Neural cell (in vitro differentiated cells): Measurements from ENCODE around the gene BICRA. TPM values are rescaled to one million over a fixed set of nuclear protein-coding genes. Genes with fewer than 3 reads are reported as not detected.

ENCODE experiments used
- H2AFZ ChIP-seq: fragments of 200-600, 300-800 bp; sonication (generic), shearing (Covaris generic); 2 replicates; pipeline ENCODE4 v1.6.0; 2014; ENCODE audit warnings: low read depth, mild to moderate bottlenecking, antibody characterized with exemption, low read length, moderate library complexity
- H3F3A ChIP-seq: fragments of 200-600 bp; shearing (Covaris generic); 2 replicates; pipeline ENCODE4 v1.6.1; 2016; ENCODE audit warnings: mild to moderate bottlenecking, moderate library complexity, mixed read lengths, antibody characterized with exemption, low read length; ENCODE audit not compliant: insufficient read depth, poor library complexity, severe bottlenecking
- H3K27ac ChIP-seq: fragments of 200-600, 300-800 bp; sonication (generic), shearing (Covaris generic); 2 replicates; pipeline ENCODE4 v1.5.1; 2014; ENCODE audit warnings: mild to moderate bottlenecking, low read length, moderate library complexity
- H3K27me3 ChIP-seq: fragments of 300-800, 200-600 bp; sonication (generic), shearing (Covaris generic); 2 replicates; pipeline ENCODE4 v1.6.0; 2014; ENCODE audit warnings: mild to moderate bottlenecking, low read depth, low read length, moderate library complexity; ENCODE audit not compliant: insufficient read depth
- H3K36me3 ChIP-seq: fragments of 300-800, 200-600 bp; sonication (generic), shearing (Covaris generic); 2 replicates; pipeline ENCODE4 v1.5.1; 2014; ENCODE audit warnings: mild to moderate bottlenecking, antibody characterized with exemption, low read length, moderate library complexity; ENCODE audit not compliant: insufficient read depth
- H3K4me2 ChIP-seq: fragments of 300-800, 200-600 bp; sonication (generic), shearing (Covaris generic); 2 replicates; pipeline ENCODE4 v1.6.0; 2014; ENCODE audit warnings: mild to moderate bottlenecking, low read length
- H3K4me3 ChIP-seq: fragments of 300-800, 200-600 bp; sonication (generic), shearing (Covaris generic); 2 replicates; pipeline ENCODE4 v1.5.1; 2014; ENCODE audit warnings: mild to moderate bottlenecking, low read length, moderate library complexity
- H3K79me2 ChIP-seq: fragments of 200-600 bp; shearing (Covaris generic); replicated peaks from 2 replicates; pipeline ENCODE4 v1.6.0; 2014; ENCODE audit warnings: mild to moderate bottlenecking, low read length, moderate library complexity; ENCODE audit not compliant: insufficient read depth
- H3K9ac ChIP-seq: fragments of 300-800, 200-600 bp; sonication (generic), shearing (Covaris generic); 2 replicates; pipeline ENCODE4 v1.6.1; 2016; ENCODE audit warnings: mild to moderate bottlenecking, low read length, mixed read lengths
- H3K9me2 ChIP-seq: fragments of 200-600 bp; shearing (Covaris generic); 2 replicates; pipeline ENCODE4 v1.6.1; 2016; ENCODE audit warnings: mild to moderate bottlenecking, low read length, mixed read lengths; ENCODE audit not compliant: insufficient read depth
- H3K9me3 ChIP-seq: fragments of 200-600, 300-800 bp; sonication (generic), shearing (Covaris generic); 2 replicates; pipeline ENCODE4 v1.6.1; 2016; ENCODE audit warnings: mild to moderate bottlenecking, mixed run types, low read length, moderate library complexity, mixed read lengths
- H4K20me1 ChIP-seq: fragments of 200-600 bp; shearing (Covaris generic); 2 replicates; pipeline ENCODE4 v1.6.1; 2016; ENCODE audit warnings: mild to moderate bottlenecking, mixed run types; ENCODE audit not compliant: insufficient read depth
- CTCF ChIP-seq: fragments of 450-650 bp; IDR thresholded peaks from 2 replicates; pipeline ENCODE4 v1.5.1; 2014; ENCODE audit warnings: antibody characterized with exemption, mild to moderate bottlenecking, moderate library complexity; ENCODE audit not compliant: poor library complexity, severe bottlenecking
- EP300 ChIP-seq: fragments of 450-650 bp; conservative IDR thresholded peaks from 2 replicates; pipeline ENCODE4 v1.6.1; 2014; ENCODE audit warnings: antibody characterized with exemption, mild to moderate bottlenecking, moderate library complexity; ENCODE audit not compliant: poor library complexity, severe bottlenecking
- EZH2 ChIP-seq: fragments of 200-600, 300-800 bp; shearing (Covaris generic), sonication (generic); IDR thresholded peaks from 2 replicates; pipeline ENCODE4 v1.6.1; 2014; ENCODE audit warnings: antibody characterized with exemption, low read length, borderline replicate concordance, mild to moderate bottlenecking; ENCODE audit not compliant: insufficient read depth, poor library complexity, severe bottlenecking
- MXI1 ChIP-seq: fragments of 450-650 bp; conservative IDR thresholded peaks from 2 replicates; pipeline ENCODE4 v1.6.1; 2014; ENCODE audit warnings: antibody characterized with exemption, mild to moderate bottlenecking; ENCODE audit not compliant: poor library complexity, severe bottlenecking
- POLR2AphosphoS5 ChIP-seq: IDR thresholded peaks from 2 replicates; pipeline ENCODE4 v1.6.1; 2012
- RAD21 ChIP-seq: fragments of 450-650 bp; conservative IDR thresholded peaks from 2 replicates; pipeline ENCODE4 v1.6.1; 2014; ENCODE audit warnings: antibody characterized with exemption, mild to moderate bottlenecking, moderate library complexity
- SMC3 ChIP-seq: fragments of 450-650 bp; conservative IDR thresholded peaks from 2 replicates; pipeline ENCODE4 v1.6.1; 2014; ENCODE audit warnings: antibody characterized with exemption, mild to moderate bottlenecking, moderate library complexity; ENCODE audit not compliant: poor library complexity
- TAF1 ChIP-seq: IDR thresholded peaks from 2 replicates; pipeline ENCODE4 v1.6.1; 2012; ENCODE audit warnings: low read depth
- polyA plus RNA-seq: library from polyadenylated mRNA; depleted of rRNA; stranded (reverse); fragments of >200 nt; gene quantifications from 2 replicates; pipeline ENCODE4 v1.2.3, GENCODE V29; 2014
- TF ChIP-seq, protein P1 (sequence below): IDR thresholded peaks from 2 replicates; pipeline ENCODE4 v1.6.1; 2012; ENCODE audit warnings: borderline replicate concordance

Gene BICRA
- polyA plus RNA-seq, 1 donor from 2014 or later = 0.11 TPM

GRCh38 chr19:47701717-47702552 lies 93.0 kb downstream of the BICRA start:
- Histone ChIP-seq H3K4me3 (no peak overlapping the region), H3K4me2 (no peak overlapping the region), H3K9ac (no peak overlapping the region), H3K36me3 (no peaks in the 10 kb centered on the region), H2AFZ (no peak overlapping the region), H3K9me2 (no peaks in the 10 kb centered on the region), H3K9me3 (no peaks in the 10 kb centered on the region), H3F3A (no peaks in the 10 kb centered on the region), H3K27me3 (no peaks in the 10 kb centered on the region), H4K20me1 (no peaks in the 10 kb centered on the region), H3K79me2 (no peaks in the 10 kb centered on the region), H3K27ac (no peak overlapping the region)
- TF ChIP-seq MXI1 (no peak), EZH2 (no peak), TAF1 (no peak), RAD21 (no peak), POLR2AphosphoS5 (no peak), EP300 (no peak), SMC3 (no peak), CTCF (no peak)
- TF ChIP-seq, protein P1, sequence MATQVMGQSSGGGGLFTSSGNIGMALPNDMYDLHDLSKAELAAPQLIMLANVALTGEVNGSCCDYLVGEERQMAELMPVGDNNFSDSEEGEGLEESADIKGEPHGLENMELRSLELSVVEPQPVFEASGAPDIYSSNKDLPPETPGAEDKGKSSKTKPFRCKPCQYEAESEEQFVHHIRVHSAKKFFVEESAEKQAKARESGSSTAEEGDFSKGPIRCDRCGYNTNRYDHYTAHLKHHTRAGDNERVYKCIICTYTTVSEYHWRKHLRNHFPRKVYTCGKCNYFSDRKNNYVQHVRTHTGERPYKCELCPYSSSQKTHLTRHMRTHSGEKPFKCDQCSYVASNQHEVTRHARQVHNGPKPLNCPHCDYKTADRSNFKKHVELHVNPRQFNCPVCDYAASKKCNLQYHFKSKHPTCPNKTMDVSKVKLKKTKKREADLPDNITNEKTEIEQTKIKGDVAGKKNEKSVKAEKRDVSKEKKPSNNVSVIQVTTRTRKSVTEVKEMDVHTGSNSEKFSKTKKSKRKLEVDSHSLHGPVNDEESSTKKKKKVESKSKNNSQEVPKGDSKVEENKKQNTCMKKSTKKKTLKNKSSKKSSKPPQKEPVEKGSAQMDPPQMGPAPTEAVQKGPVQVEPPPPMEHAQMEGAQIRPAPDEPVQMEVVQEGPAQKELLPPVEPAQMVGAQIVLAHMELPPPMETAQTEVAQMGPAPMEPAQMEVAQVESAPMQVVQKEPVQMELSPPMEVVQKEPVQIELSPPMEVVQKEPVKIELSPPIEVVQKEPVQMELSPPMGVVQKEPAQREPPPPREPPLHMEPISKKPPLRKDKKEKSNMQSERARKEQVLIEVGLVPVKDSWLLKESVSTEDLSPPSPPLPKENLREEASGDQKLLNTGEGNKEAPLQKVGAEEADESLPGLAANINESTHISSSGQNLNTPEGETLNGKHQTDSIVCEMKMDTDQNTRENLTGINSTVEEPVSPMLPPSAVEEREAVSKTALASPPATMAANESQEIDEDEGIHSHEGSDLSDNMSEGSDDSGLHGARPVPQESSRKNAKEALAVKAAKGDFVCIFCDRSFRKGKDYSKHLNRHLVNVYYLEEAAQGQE = no peak

- Histone ChIP-seq H4K20me1 (no peaks in the 10 kb centered on the region), H3K36me3 (no peaks in the 10 kb centered on the region), H3K4me2 (no peak overlapping the region), H3K9me3 (no peaks in the 10 kb centered on the region), H3K79me2 (no peaks in the 10 kb centered on the region), H3F3A (no peaks in the 10 kb centered on the region), H3K4me3 (no peak overlapping the region), H3K9me2 (no peaks in the 10 kb centered on the region), H3K27me3 (no peaks in the 10 kb centered on the region), H3K9ac (no peak overlapping the region), H2AFZ (no peak overlapping the region), H3K27ac (no peak overlapping the region)
- TF ChIP-seq EP300 = no peak
- TF ChIP-seq, protein P1 = no peak
- no peak for TF ChIP-seq SMC3
- no peak for TF ChIP-seq EZH2
- no peak for TF ChIP-seq RAD21
- TF ChIP-seq TAF1 = no peak
- no peak for TF ChIP-seq MXI1
- no peak for TF ChIP-seq POLR2AphosphoS5
- no peak for TF ChIP-seq CTCF
Observed at GRCh38 chr19:47702671-47703070, 93.7 kb downstream of the BICRA start.
